ENCODE measurements around the gene PRM1. TPM values are rescaled to one million over a fixed set of nuclear protein-coding genes. Genes with fewer than 3 reads are reported as not detected.

PRM1 gene
- total and polyA plus RNA-seq, 2 of the 13 experiments (the other 11 are each of a cell fraction or from before 2014, with no cell fraction given) = not detected

GRCh38 chr16:11313493-11314308, 32.6 kb upstream of the PRM1 start:
- ChIA-PET POLR2A (interaction anchor here (0.8 to 7.4 kb wide), 10 partner anchors 16 to 73 kb away, joined by 3 to 234 read pairs (median 6); partner anchors contain the start of genes PRM2, PRM3 and SOCS1), CTCF (ENCODE audit: low intra/inter-chr PET ratio, low total read pairs) (interaction anchor here (0.9 kb wide), 1 partner anchor 34 kb away, joined by 4 read pairs; no protein-coding TSS in a partner anchor)
- H2AFZ ChIP-seq (ENCODE audit: low read length) = no peak overlapping the region
- no peak for ATAC-seq
- H3K27ac ChIP-seq (ENCODE audit: extremely low read length, insufficient read depth, low read length) = peak overlapping the region; percentile 88
- H3K36me3 ChIP-seq (replicated peaks in 1 of 2; ENCODE audit: control insufficient read depth in 1 of 2, insufficient read depth in 2 of 2, low read length in 2 of 2) = no peaks in the 10 kb centered on the region
- H3K4me3 ChIP-seq (replicated peaks in 1 of 3; ENCODE audit: insufficient read depth in 1 of 3, low read depth in 2 of 3, low read length in 3 of 3) = peak overlapping the region in 1 of 3 experiments; percentile 49; a peak in 1 of 6 replicates
- H3K79me2 ChIP-seq (ENCODE audit: insufficient read depth, low read length) = no peaks in the 10 kb centered on the region
- in situ Hi-C loops (cut with HindIII; ENCODE audit: extremely low pct_ligation_motif_present, low pct_unique_long_range_greater_than_20kb) (no loop called here), intact Hi-C loops (cut with micrococcal nuclease; ENCODE audit: unreplicated experiment) (no loop called here)
- peak overlapping the region; percentile 73 for H3K4me2 ChIP-seq (ENCODE audit: low read depth, low read length)
- H3K4me1 ChIP-seq (ENCODE audit: insufficient read depth, low read length) = peaks cover 65% of the 10 kb centered on the region
- H3K9me3 ChIP-seq (ENCODE audit: low read length) = no peaks in the 10 kb centered on the region
- H3K27me3 ChIP-seq (ENCODE audit: control insufficient read depth in 1 of 2, insufficient read depth in 2 of 2, low read length in 2 of 2) = no peaks in the 10 kb centered on the region
- peak overlapping the region; percentile 58; the same call in 1 of the 2 replicates for H3K9ac ChIP-seq (ENCODE audit: insufficient read depth, low read depth, low read length)
- H4K20me1 ChIP-seq (ENCODE audit: insufficient read depth, low read length) = no peaks in the 10 kb centered on the region
- DNase-seq (ENCODE audit: low spot score) = no peak
- 88% methylated on average over 9 of the region's 9 CpGs for WGBS (ENCODE audit: low lambda C conversion rate)
- FAIRE-seq = no peak
- BruUV-seq (replicated peaks) = no TSS peak
- TF ChIP-seq IRX3 (CRISPR knock-in tag; IDR thresholded peaks at IDR 0.05; ENCODE audit: borderline replicate concordance, low read depth) (no peak), ZIK1 (CRISPR knock-in tag; IDR thresholded peaks at IDR 0.05; ENCODE audit: borderline replicate concordance, low read depth) (no peak), MXI1 (IDR thresholded peaks at IDR 0.05; ENCODE audit: borderline replicate concordance, low read depth, low read length) (no peak), ZNF629 (CRISPR knock-in tag; conservative IDR thresholded peaks at IDR 0.05) (peak; percentile 73; the same call in 1 of the 2 replicates), ZBTB38 (CRISPR knock-in tag; IDR thresholded peaks at IDR 0.05) (peak; percentile 57; the same call in 1 of the 2 replicates), LBX2 (CRISPR knock-in tag; IDR thresholded peaks at IDR 0.05; ENCODE audit: borderline replicate concordance) (no peak), ZNF354B (CRISPR knock-in tag; IDR thresholded peaks at IDR 0.05) (no peak), ZNF691 (CRISPR knock-in tag; IDR thresholded peaks at IDR 0.05; ENCODE audit: borderline replicate concordance, low read depth) (no peak), WIZ (CRISPR knock-in tag; IDR thresholded peaks at IDR 0.05) (no peak), ZC3H13 (CRISPR knock-in tag; IDR thresholded peaks at IDR 0.05) (0 out of 2 replicates have a peak, but pooled peaks have one; percentile 49), ZNF720 (CRISPR knock-in tag; IDR thresholded peaks at IDR 0.05) (no peak), EED (CRISPR knock-in tag; IDR thresholded peaks at IDR 0.05) (no peak), ELF4 (CRISPR knock-in tag; IDR thresholded peaks at IDR 0.05; ENCODE audit: borderline replicate concordance) (no peak), MXD1 (CRISPR knock-in tag; IDR thresholded peaks at IDR 0.05) (no peak), FIP1L1 (IDR thresholded peaks at IDR 0.05; ENCODE audit: borderline replicate concordance, insufficient read depth, low read depth, low read length) (no peak), ONECUT2 (CRISPR knock-in tag; IDR thresholded peaks at IDR 0.05) (peak; percentile 73; the same call in 1 of the 2 replicates), FOSL2 (CRISPR knock-in tag; IDR thresholded peaks at IDR 0.05) (peak; percentile 42)
